ENCODE results near the gene RTKN2. TPM values are rescaled to one million over a fixed set of nuclear protein-coding genes. Genes with fewer than 3 reads are reported as not detected.

The RTKN2 gene
- total and polyA plus RNA-seq, 9 of the 15 experiments (the other 6 are each of a cell fraction or from before 2014, with no cell fraction given): 0.03 to 0.11 (median 0.05) TPM; not detected in 2

- TF ChIP-seq GTF3C2 (IDR thresholded peaks at IDR 0.05; ENCODE audit: borderline replicate concordance, extremely low read depth, insufficient read length): no peak
- TF ChIP-seq ZNF77 (CRISPR knock-in tag; IDR thresholded peaks at IDR 0.05): no peak
- no peak for TF ChIP-seq TBL1XR1 (IDR thresholded peaks at IDR 0.05; ENCODE audit: low read length in 2 of 2)
- TF ChIP-seq POLR3A (IDR thresholded peaks at IDR 0.05; ENCODE audit: borderline replicate concordance, extremely low read depth, insufficient read depth, insufficient read length): no peak
Observed at GRCh38 chr10:62199584-62199983, 69.1 kb downstream of the RTKN2 start (continued).

- ATAC-seq (no peak), DNase-seq (ENCODE audit: extremely low read depth in 1 of 4, low spot score in 3 of 4) (no peak), FAIRE-seq (no peak)
- no peaks in the 10 kb centered on the region for H3K36me3 ChIP-seq (ENCODE audit: control insufficient read depth, insufficient read depth, low read length)
- in situ Hi-C loops (cut with MboI) (no loop called here), intact Hi-C loops (cut with micrococcal nuclease) (loop anchor here (5.0 kb wide), 1 partner anchor 51 kb away; no protein-coding TSS in a partner anchor)
- H3K9me1 ChIP-seq (ENCODE audit: control insufficient read depth, insufficient read depth, low read length): no peaks in the 10 kb centered on the region
- no peak overlapping the region for H3K27ac ChIP-seq (ENCODE audit: extremely low read depth, low read depth, low read length)
- ChIA-PET CTCF (ENCODE audit: low intra/inter-chr PET ratio) (no interaction called here), POLR2A (no interaction called here)
- no peaks in the 10 kb centered on the region for H3K27me3 ChIP-seq (ENCODE audit: control insufficient read depth in 2 of 2, insufficient read depth in 2 of 2, low read length in 2 of 2)
- no peak overlapping the region for H3K4me2 ChIP-seq (ENCODE audit: insufficient read depth, low read length)
- no peak overlapping the region for H3K9ac ChIP-seq (ENCODE audit: insufficient read depth in 1 of 2, low read depth in 2 of 2, low read length in 2 of 2)
- no peaks in the 10 kb centered on the region for H3K79me2 ChIP-seq (ENCODE audit: control insufficient read depth, insufficient read depth, low read length)
- no peaks in the 10 kb centered on the region for H3K4me1 ChIP-seq (replicated peaks in 1 of 2; ENCODE audit: control insufficient read depth in 2 of 2, insufficient read depth in 2 of 2, low read length in 2 of 2)
- H4K20me1 ChIP-seq (replicated peaks; ENCODE audit: control insufficient read depth, insufficient read depth, low read length): no peaks in the 10 kb centered on the region
- H3K4me3 ChIP-seq: no peak overlapping the region
- no TSS peak for BruUV-seq (replicated peaks)
- H3K9me3 ChIP-seq (replicated peaks; ENCODE audit: control insufficient read depth, insufficient read depth, low read depth, low read length): no peaks in the 10 kb centered on the region
- H2AFZ ChIP-seq (ENCODE audit: low read depth, low read length): no peak overlapping the region
- TF ChIP-seq CHCHD3 (CRISPR knock-in tag; IDR thresholded peaks at IDR 0.05) (no peak), MYNN (IDR thresholded peaks at IDR 0.05) (no peak), MYNN (CRISPR knock-in tag; IDR thresholded peaks at IDR 0.05) (no peak), NCOA6 (IDR thresholded peaks at IDR 0.05) (no peak), MCM2 (IDR thresholded peaks at IDR 0.05; ENCODE audit: low read depth) (no peak), CAMTA2 (CRISPR knock-in tag; conservative IDR thresholded peaks at IDR 0.05) (no peak), SRSF7 (optimal IDR thresholded peaks at IDR 0.05; ENCODE audit: low read depth, low read length) (no peak), MXI1 (IDR thresholded peaks at IDR 0.05; ENCODE audit: low read depth, low read length) (no peak), PYGO2 (tag; IDR thresholded peaks at IDR 0.05) (no peak), BRF1 (IDR thresholded peaks at IDR 0.05; ENCODE audit: borderline replicate concordance, extremely low read depth, insufficient read length) (no peak), ATF1 (CRISPR knock-in tag; IDR thresholded peaks at IDR 0.05) (no peak), ATF1 (tag; IDR thresholded peaks at IDR 0.05) (no peak), ZNF395 (CRISPR knock-in tag; IDR thresholded peaks at IDR 0.05) (no peak), CHD4 (IDR thresholded peaks at IDR 0.05; ENCODE audit: insufficient read depth, insufficient replicate concordance, low read depth, low read length, poor library complexity, severe bottlenecking) (no peak)
Observed at GRCh38 chr10:62196528-62196927, 72.1 kb downstream of the RTKN2 start.

Measured in K562 (cell line).